WI38 (cell line): ENCODE results near the gene CTSA.

Source experiments
- H3K4me3 ChIP-seq: 2 replicates; pipeline ENCODE4 v1.5.1; 2011; ENCODE audit warnings: low read depth, mild to moderate bottlenecking, control low read depth, low read length
- TF ChIP-seq, protein P1 (sequence below): IDR thresholded peaks from 2 replicates; pipeline ENCODE4 v1.5.1; 2012; ENCODE audit warnings: low read depth, mild to moderate bottlenecking, control low read depth, low read length

CTSA gene

DNA sequence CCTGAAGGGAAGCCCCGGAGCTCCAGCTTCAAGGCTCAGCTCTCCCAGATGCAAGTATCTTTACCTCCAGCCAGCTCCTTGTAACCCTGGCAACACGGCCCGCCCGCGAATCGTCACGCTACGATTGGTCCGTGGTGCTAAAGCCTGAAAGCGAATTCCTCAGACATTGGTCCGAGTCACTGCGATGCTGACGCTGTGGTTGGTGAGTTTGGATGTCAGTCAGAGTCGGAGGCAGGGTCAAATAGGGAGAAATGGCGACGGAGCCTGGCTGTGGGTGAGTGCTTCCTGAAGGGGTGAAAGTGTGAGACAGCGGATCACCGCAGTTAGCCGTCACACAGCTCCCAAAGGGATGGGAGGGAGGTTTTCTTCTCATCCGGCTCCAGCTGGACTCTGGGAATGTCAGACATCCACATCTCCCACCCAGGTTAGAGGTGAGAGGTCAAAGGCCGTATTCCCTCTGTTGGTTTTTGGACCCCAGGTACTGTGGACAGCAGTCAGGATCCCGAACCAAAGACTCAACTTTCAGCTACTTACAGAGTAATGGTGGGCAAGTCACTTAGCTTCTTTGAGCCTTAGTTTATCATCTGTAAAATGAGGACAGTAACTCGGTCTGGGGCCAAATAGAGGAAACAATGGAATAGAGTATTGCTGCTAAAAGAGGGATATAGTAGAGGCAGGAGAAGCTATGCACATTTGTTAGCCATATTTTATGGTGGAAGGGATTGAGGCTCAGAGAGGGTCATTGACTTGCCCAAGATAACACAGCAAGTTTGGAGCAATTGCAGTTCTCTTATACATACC, 9.9 kb upstream of the CTSA start, which contains the start of gene ZSWIM1:
Gene ZSWIM1, plus strand, starts transcription at position 240 of the 801 bp plus-strand sequence. CDS start 1,366 bp downstream, outside the sequence.
- TF ChIP-seq, protein P1, sequence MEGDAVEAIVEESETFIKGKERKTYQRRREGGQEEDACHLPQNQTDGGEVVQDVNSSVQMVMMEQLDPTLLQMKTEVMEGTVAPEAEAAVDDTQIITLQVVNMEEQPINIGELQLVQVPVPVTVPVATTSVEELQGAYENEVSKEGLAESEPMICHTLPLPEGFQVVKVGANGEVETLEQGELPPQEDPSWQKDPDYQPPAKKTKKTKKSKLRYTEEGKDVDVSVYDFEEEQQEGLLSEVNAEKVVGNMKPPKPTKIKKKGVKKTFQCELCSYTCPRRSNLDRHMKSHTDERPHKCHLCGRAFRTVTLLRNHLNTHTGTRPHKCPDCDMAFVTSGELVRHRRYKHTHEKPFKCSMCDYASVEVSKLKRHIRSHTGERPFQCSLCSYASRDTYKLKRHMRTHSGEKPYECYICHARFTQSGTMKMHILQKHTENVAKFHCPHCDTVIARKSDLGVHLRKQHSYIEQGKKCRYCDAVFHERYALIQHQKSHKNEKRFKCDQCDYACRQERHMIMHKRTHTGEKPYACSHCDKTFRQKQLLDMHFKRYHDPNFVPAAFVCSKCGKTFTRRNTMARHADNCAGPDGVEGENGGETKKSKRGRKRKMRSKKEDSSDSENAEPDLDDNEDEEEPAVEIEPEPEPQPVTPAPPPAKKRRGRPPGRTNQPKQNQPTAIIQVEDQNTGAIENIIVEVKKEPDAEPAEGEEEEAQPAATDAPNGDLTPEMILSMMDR: no peak
- peak within 1 kb of the TSS; percentile 82 for H3K4me3 ChIP-seq

DNA sequence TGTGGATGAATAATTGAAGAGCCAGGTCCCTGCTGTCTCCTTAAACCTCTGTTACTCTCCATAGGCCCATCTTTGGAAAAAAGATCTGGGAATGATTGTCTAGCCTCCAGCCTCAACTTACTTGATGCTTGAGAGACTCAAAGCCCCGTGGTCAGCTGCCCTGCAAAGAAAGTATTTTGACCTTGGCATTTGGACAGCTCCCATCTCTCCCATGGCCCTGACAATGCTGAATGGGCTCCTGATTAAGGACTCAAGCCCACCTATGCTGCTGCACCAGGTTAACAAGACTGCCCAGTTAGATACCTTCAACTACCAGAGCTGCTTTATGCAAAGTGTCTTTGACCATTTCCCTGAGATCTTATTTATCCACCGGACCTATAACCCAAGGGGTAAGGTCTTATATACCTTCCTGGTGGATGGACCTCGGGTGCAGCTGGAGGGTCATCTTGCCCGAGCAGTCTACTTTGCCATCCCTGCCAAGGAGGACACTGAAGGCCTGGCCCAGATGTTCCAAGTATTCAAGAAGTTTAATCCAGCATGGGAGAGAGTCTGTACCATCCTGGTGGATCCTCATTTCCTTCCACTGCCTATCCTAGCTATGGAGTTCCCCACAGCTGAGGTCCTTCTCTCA, 8.6 kb upstream of the CTSA start:
- no peak overlapping the region for H3K4me3 ChIP-seq
- TF ChIP-seq, protein P1: no peak

DNA sequence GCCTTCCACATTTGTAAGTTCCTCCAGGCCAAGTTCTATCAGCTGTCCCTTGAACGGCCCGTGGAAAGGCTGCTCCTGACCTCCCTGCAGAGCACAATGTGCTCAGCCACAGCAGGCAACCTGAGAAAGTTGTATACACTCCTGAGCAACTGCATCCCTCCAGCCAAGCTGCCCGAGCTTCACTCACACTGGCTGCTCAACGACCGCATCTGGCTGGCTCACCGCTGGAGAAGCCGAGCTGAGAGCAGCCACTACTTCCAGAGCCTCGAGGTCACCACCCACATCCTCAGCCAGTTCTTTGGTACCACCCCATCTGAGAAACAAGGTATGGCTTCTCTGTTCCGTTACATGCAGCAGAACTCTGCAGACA, 8.1 kb upstream of the CTSA start:
- H3K4me3 ChIP-seq: no peak overlapping the region
- TF ChIP-seq, protein P1: no peak

DNA sequence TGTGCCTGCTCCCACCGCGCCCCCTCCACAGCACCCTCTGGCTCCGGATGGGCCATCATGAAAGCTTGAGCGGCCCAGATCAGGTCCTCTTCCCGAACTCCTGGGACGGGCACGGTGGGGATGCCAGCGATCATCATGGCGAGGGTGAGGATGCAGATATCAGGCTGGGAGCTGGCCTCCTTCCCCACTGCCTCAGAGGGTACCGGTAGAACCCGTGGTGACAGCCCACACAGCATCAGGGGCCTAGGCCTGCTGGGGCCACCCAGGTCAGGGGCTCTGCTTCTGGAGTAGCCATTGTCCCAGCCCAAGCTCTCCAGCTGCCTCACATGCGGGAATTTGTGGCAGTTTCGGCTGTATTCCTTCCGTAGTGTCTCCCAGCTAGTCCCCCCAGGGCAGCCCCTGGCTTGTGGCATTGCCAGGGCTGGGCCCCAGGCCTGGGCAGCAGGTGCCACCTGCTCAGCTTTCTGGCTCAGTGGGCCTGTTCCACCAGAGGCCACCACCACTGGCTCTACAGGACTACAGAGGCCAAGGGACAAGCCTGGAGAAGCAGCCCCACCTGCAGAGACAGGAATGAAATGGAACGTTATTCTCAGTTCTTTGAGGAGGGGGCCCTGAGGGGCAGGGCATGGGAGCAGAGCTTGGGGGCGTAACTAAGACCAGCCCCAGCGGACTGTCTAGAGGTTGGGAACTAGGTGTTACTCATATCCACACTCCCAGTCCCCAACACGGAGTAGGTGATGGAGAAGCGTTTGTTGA, 4.4 kb upstream of the CTSA start:
- TF ChIP-seq, protein P1: no peak
- H3K4me3 ChIP-seq: no peak overlapping the region

DNA sequence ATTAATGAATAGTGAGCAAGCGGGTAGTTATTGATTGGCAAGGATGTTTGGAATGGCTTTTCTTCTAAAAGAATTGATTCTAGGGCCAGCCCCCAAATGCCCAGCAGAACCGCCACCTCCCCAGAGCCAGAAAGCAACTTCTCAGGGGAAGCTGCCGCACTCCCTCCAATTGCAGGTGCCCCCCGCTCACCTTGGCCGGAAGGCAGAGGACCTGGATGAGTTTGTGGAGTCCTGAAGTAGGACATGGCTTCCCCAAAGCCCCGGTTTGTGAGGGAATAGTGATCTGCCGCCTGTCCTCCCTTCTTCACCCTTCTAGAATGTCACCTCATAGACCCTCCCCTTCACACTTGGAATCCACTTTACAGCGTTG, 3.8 kb upstream of the CTSA start, which contains the start of gene SPATA25:
Gene SPATA25, minus strand, starts transcription at position 277 of the 370 bp plus-strand sequence. Its CDS starts 32 bp downstream, at position 245.
- TF ChIP-seq, protein P1: no peak
- no peak within 1 kb of the TSS for H3K4me3 ChIP-seq

DNA sequence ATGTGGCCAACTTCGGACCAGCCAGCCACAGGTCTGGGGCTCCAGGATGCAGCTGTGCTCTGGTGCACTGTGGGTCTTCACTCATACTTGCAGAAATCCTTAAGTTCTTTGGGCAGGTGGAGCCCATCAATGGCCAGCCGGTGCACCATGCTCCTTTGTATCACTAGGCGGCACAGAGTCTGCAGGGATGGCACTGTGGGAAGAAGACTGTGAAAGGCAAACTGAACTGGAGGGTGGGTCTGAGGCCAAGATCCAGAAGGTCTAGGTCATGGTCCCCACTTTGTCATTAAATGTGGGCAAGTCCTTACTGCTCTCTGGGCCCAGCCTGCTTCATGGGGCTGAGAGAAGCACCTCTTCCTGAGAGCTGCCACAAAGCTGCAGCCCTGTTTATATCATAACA, 2.5 kb upstream of the CTSA start:
- H3K4me3 ChIP-seq: no peak overlapping the region
- TF ChIP-seq, protein P1: no peak
